GM06990 (cell line): ENCODE data around the gene FAM72D.
A peak's percentile ranks its signal among the peaks of the same experiment; 100 is the strongest.
"Not testable (repeated sequence)": the region's sequence is repeated elsewhere in the genome, so short reads cannot be mapped to it uniquely, and the experiment has no call there.

Experiments
- DNase-seq: peaks from one replicate; pipeline ENCODE4 v3.0.0-alpha.2; 2011; ENCODE audit not compliant: insufficient read length; ENCODE audit errors: extremely low read depth
- H3K27me3 ChIP-seq: replicated peaks from 2 replicates; pipeline ENCODE4 v1.6.0; 2011; ENCODE audit warnings: low read length; ENCODE audit not compliant: control insufficient read depth, insufficient read depth
- H3K36me3 ChIP-seq: 2 replicates; pipeline ENCODE4 v1.5.1; 2011; ENCODE audit warnings: low read length; ENCODE audit not compliant: control insufficient read depth, insufficient read depth
- H3K4me3 ChIP-seq: replicated peaks from 2 replicates; pipeline ENCODE4 v1.5.1; 2011; ENCODE audit warnings: low read depth, mild to moderate bottlenecking, control low read depth, low read length

Gene FAM72D

GRCh38 chr1:145095284-145096057 is at the start of gene FAM72D, which contains the start of gene SRGAP2B:
Gene FAM72D, plus strand, starts transcription at chr1:145095974. Its CDS starts 874 bp downstream, at chr1:145096848.
Gene SRGAP2B, minus strand, starts transcription at chr1:145095328. Its CDS starts 2,427 bp downstream, at chr1:145092901.
- H3K27me3 ChIP-seq, H3K36me3 ChIP-seq, DNase-seq: not testable (repeated sequence)
- H3K4me3 ChIP-seq: peak within 1 kb of the TSS; percentile 54

- not testable (repeated sequence) for H3K4me3 ChIP-seq, H3K27me3 ChIP-seq, DNase-seq, H3K36me3 ChIP-seq
Measured at GRCh38 chr1:145047553-145047952, 48.2 kb upstream of the FAM72D start.

- H3K4me3 ChIP-seq, H3K36me3 ChIP-seq, DNase-seq, H3K27me3 ChIP-seq: not testable (repeated sequence)
Measured at GRCh38 chr1:145048181-145048856, 47.5 kb upstream of the FAM72D start.

- not testable (repeated sequence) for H3K27me3 ChIP-seq, H3K36me3 ChIP-seq, H3K4me3 ChIP-seq, DNase-seq
Measured at GRCh38 chr1:145052019-145052776, 43.6 kb upstream of the FAM72D start.

- DNase-seq, H3K36me3 ChIP-seq, H3K27me3 ChIP-seq, H3K4me3 ChIP-seq: not testable (repeated sequence)
Measured at GRCh38 chr1:145053428-145053827, 42.3 kb upstream of the FAM72D start.

GRCh38 chr1:145055217-145055760 is 40.5 kb upstream of the FAM72D start:
- not testable (repeated sequence) for H3K27me3 ChIP-seq, DNase-seq, H3K4me3 ChIP-seq, H3K36me3 ChIP-seq

DNA sequence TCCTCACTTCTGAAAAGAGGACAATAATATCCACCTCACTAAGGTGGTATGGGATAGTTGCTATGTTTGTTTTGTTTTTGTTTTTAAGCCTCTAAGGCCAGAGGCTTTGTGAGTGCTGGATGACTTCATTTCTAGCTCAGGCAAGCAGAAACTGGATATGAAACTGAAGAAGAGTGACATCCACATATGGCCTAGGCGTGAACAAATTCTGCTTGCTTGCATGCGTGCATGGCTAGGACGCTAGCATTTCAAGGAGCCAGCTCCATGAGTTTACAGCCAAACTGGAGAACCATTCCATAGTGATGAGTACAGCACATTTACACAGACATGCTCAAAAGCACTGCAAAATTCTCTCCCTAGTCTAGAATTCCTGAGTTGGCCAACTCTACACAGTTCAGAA is 37.6 kb upstream of the FAM72D start:
- not testable (repeated sequence) for H3K4me3 ChIP-seq, DNase-seq, H3K27me3 ChIP-seq, H3K36me3 ChIP-seq

GRCh38 chr1:145063285-145063684 is 32.5 kb upstream of the FAM72D start:
- not testable (repeated sequence) for H3K4me3 ChIP-seq, DNase-seq, H3K27me3 ChIP-seq, H3K36me3 ChIP-seq

GRCh38 chr1:145063941-145064648 is 31.7 kb upstream of the FAM72D start:
- DNase-seq: not testable (repeated sequence)

DNA sequence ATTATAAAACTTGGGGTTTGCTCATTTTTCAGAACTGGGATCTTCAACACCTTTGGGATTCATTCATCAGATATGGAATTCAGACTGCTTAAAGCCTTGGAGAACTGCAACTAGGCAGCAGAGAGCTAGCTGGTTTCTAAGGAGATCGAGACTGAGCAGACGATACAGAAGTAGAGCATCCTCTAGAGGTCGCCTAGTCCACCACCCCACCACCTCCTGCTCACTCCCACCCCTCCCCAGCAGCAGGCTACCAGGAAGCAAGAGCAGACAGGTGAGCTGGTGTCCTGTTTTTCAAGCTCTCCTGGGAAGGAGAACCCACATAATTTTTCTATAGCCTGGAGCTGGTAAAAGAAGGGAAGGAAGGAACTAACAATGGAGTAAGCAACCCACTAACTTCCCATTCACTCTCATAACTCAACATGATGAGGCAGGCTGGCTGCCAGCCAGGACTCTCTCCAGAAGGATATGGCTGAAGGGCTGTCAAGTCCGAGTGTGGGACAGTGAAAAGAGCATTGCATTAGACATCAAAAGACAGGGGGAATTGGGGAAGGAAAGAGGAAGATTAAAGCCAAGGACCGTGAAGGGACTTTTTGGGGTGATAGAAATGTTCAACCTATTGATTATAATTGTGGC is 30.5 kb upstream of the FAM72D start:
- not testable (repeated sequence) for H3K36me3 ChIP-seq, DNase-seq, H3K27me3 ChIP-seq, H3K4me3 ChIP-seq

More at GRCh38 chr1:145063941-145064648, 31.7 kb upstream of the FAM72D start:
- not testable (repeated sequence) for H3K36me3 ChIP-seq, H3K4me3 ChIP-seq, H3K27me3 ChIP-seq

- H3K27me3 ChIP-seq, DNase-seq, H3K4me3 ChIP-seq, H3K36me3 ChIP-seq: not testable (repeated sequence)
Measured at GRCh38 chr1:145066486-145066885, 29.3 kb upstream of the FAM72D start.

DNA sequence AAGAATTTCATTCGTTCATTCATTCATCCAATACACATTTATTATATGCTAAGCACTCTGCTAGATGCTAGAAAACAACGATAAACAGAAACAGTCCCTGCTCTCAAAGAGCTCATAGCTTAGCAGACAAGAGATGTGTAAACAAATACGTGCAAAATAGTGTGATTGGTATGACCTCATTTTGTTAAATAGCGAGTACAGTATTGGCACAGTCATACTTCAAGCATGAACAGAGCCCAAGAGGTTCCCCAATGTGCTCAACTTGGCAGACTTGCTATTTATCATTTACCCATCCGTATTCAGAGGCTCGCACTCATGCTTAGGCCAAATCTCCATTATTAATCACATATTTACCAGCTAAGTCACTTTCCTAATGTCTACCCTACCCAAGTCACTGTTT is 24.2 kb upstream of the FAM72D start:
- H3K36me3 ChIP-seq, DNase-seq, H3K4me3 ChIP-seq, H3K27me3 ChIP-seq: not testable (repeated sequence)

DNA sequence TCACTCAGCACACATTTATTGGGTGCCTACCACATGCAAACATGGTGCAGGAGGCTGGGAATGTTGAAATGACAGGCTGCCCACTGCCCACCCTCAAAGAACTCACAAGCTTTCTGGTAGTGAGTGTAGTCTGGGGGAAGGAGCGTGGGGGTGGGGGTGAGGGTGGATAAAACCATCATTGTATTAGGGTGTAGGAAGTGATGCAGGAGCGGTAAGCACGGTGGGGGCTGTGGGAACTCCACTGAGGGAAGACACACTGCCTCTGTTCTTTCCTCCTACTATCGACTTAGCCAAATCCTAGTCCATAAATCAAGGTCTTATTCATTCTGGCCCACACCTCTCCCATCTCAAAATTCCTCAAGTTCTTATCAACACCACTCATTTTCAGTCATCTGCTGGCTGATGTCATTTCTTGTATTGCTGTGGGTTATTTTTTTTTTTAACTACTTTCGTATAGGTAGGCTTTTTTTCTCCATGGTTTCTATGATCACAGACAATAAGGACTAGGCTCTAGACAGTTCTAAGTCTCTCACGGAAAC is 21.7 kb upstream of the FAM72D start:
- DNase-seq, H3K27me3 ChIP-seq, H3K36me3 ChIP-seq, H3K4me3 ChIP-seq: not testable (repeated sequence)
